Middle frontal gyrus (tissue), 1 donor: Measurements from ENCODE around the gene RAB3GAP1.
A peak's percentile ranks its signal among the peaks of the same experiment; 100 is the strongest.

ENCODE experiments used
- DNase-seq: peaks from one replicate; pipeline ENCODE4 v3.0.0-alpha.2; 2015; ENCODE audit warnings: low spot score; ENCODE audit errors: extremely low spot score

The RAB3GAP1 gene

GRCh38 chr2:135163306-135163705, 111.2 kb downstream of the RAB3GAP1 start:
- no peak for DNase-seq

- DNase-seq, result no peak
Observed at GRCh38 chr2:135163901-135164300, 111.8 kb downstream of the RAB3GAP1 start.

GRCh38 chr2:135164431-135164830, 112.3 kb downstream of the RAB3GAP1 start:
- DNase-seq, result no peak

GRCh38 chr2:135167273-135167672, 115.2 kb downstream of the RAB3GAP1 start:
- no peak for DNase-seq

GRCh38 chr2:135168204-135168856, 116.2 kb downstream of the RAB3GAP1 start:
- DNase-seq, result no peak

GRCh38 chr2:135169900-135170753, 118.0 kb downstream of the RAB3GAP1 start:
- no peak for DNase-seq

- peak; percentile 12 for DNase-seq
Observed at GRCh38 chr2:135174049-135174809, 122.1 kb downstream of the RAB3GAP1 start.

GRCh38 chr2:135174810-135175093, 122.7 kb downstream of the RAB3GAP1 start:
- no peak for DNase-seq

DNA sequence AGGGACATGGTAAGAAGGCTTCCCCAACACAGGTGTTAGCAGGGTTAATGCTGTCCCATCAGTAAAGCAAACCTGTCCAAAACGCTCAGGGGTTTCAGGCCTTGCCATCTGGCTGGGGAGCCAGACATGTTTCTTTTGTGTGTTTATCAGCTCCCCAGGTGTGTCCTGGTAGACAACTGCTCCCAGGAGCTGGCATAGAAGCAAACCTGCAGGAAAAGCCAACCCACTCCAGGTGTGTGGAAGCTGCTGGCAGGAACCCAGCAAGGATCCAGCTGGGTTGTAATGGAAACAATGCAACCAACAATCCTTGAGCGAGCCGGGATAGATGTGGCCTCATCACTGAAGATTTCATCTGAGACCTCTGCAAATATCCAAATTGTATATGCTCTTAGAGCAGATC, 123.1 kb downstream of the RAB3GAP1 start:
- no peak for DNase-seq

GRCh38 chr2:135179689-135180088, 127.6 kb downstream of the RAB3GAP1 start:
- no peak for DNase-seq

- no peak for DNase-seq
Observed at GRCh38 chr2:135182190-135182589, 130.1 kb downstream of the RAB3GAP1 start.

DNA sequence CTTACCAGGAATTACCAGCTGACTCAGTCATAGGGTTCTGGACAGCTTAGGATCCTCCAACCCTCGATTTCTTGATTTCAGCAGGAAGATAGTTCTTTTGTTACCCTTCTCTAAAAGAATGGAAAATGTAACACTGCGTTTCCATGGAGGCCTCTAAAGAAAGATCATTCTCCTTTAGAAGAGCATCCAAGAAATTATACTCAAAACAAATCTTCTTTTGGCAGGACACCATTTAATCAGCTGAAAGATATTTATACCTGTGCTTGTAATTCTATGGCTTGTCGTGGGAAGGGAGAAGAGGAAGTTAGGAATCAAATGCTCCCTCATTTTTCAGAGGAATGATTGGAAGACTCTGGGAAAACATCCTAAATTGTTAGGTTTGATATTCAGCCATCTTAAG, 130.5 kb downstream of the RAB3GAP1 start:
- DNase-seq, result peak; percentile 42

- DNase-seq, result no peak
Observed at GRCh38 chr2:135183822-135184221, 131.7 kb downstream of the RAB3GAP1 start.

DNA sequence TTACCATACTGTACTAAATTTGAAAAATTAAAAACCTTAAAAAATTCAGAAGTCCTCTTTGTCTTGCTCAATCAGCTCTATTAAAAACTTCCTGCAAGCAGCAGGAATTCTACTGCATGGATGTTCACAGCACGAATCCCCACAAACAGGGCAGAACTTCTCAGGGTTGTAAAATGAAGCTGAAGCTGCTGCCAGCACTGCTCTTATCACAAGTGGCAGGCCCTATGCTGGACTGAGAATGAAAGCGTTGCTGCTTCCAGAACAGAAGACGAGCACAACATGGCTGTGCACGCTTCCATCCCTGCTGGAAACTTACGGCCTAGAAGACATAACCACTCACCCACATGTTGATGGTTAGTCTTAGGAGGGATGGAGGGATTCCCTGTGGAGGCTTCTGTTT, 134.0 kb downstream of the RAB3GAP1 start:
- no peak for DNase-seq

GRCh38 chr2:135187270-135187669, 135.2 kb downstream of the RAB3GAP1 start:
- peak; percentile 26 for DNase-seq

- DNase-seq, result no peak
Observed at GRCh38 chr2:135189148-135189547, 137.1 kb downstream of the RAB3GAP1 start.

DNA sequence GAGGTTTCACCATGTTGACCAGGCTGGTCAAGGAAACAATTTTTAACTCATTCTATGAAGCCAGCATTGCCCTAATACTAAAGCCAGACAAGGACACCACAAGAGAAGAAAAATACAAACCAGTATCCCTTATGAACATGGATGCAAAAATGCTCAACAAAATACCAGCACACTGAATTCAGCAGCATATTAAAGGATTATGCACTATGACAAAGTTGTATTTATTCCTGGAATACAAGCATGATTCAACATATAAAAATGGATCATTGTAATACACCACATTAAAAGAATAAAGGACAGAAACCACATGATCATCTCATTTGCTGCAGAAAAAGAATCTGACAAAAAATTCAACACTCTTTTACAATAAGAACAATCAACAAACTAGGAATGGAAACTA, 138.7 kb downstream of the RAB3GAP1 start:
- DNase-seq, result no peak

- DNase-seq, result no peak
Observed at GRCh38 chr2:135198481-135198880, 146.4 kb downstream of the RAB3GAP1 start.

DNA sequence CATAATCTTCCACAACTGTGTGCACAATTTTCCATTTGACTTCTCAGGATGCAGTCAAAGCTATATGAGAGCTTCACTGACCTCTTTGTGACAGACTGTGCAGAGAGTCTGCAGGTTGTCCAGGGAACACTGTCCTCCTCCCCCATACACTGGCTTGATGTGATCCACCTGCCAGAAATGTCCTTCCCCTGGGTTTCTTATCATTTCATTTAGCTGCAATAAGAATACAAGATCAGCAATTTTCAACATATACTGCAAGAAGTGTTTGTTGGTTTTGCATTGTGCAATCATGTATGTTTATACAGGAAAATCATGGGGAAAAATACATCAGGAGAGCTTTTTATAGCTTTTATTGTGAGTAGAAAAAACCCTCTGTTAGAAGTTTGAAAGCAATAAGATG, 150.7 kb downstream of the RAB3GAP1 start:
- DNase-seq, result no peak

DNA sequence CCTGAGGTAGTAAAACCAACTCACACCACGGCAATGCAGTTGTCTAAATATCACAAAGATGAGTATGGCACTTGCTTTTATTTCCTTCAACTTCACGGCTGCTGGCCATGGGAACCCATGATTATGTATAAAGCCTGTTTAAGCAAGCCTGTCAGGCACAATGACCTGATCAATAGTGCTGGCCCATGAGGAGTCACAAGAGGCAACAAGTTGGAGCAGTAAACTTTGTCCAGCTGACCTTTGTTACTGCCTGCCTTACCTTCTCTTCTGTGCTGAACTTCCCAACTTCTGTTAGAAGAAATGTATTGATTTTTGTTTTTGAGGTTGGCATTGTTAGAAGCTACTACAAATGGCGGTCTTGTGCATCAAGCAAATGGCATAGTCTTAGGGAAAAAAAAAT, 151.9 kb downstream of the RAB3GAP1 start:
- no peak for DNase-seq

- DNase-seq, result no peak
Observed at GRCh38 chr2:135208016-135208415, 155.9 kb downstream of the RAB3GAP1 start.

DNA sequence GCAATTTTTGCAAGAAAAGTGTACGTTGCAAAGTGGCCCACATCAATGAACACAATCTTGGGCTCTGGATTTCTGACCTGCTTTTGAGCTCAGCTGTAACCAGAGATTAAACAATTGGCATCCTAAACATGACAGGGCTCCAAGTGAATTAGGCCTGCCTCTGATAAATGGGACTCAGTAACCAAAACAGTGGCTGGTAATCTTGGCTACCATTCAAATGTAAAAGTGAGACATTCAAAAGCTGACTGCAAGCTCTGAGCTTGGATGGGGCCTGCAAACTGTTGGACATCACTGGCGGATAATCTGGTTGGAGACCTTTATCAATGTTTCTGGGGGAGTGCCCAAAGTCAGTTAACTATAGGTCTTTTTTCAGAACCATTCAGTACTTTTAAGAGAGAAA, 160.7 kb downstream of the RAB3GAP1 start:
- DNase-seq, result no peak
